Right lobe of liver (tissue), 6 donors: ENCODE results near the gene IQSEC3. TPM values are rescaled to one million over a fixed set of nuclear protein-coding genes. Genes with fewer than 3 reads are reported as not detected.

Experiments used
- ATAC-seq, 4 donors: fragments of 200-7000 bp; cut with Tn5 transposase; one replicate each; pipeline ENCODE4 v1.9.1; 2020; ENCODE audit warnings: mild to moderate bottlenecking in 4 of 4, moderate library complexity in 4 of 4
- DNase-seq, 3 donors: peaks; one replicate each; pipeline ENCODE4 v3.0.0-alpha.2; 2020
- H3K27ac ChIP-seq, 3 donors: fragments of 200-600 bp; one replicate each; pipeline ENCODE4 v1.8.0; 2022
- H3K27me3 ChIP-seq, 2 donors: fragments of 200-600 bp; one replicate each; pipeline ENCODE4 v1.8.0; 2022
- H3K36me3 ChIP-seq, 4 donors: fragments of 200-600 bp; sonication (generic) in 1 of 4; one replicate each; pipeline versions ENCODE4 v1.5.1 to v1.8.0; 2017 to 2022; ENCODE audit warnings: control low read depth in 1 of 4
- H3K4me1 ChIP-seq, 4 donors: fragments of 200-600 bp; sonication (generic) in 1 of 4; one replicate each; pipeline versions ENCODE4 v1.5.1 to v1.8.0; 2017 to 2022; ENCODE audit warnings: control low read depth in 1 of 4
- H3K4me3 ChIP-seq, 3 donors: fragments of 200-600 bp; one replicate each; pipeline ENCODE4 v1.8.0; 2022
- H3K9me3 ChIP-seq, 4 donors: fragments of 200-600 bp; sonication (generic) in 1 of 4; one replicate each; pipeline versions ENCODE4 v1.5.1 to v1.8.0; 2017 to 2022; ENCODE audit warnings: control low read depth in 1 of 4
- CTCF ChIP-seq, 4 donors: fragments of 200-600 bp in 3 of 4; fragments of 450-650 bp in 1 of 4; IDR thresholded peaks; one replicate each; pipeline versions ENCODE4 v1.5.1 to v1.8.0; 2016 to 2022; ENCODE audit warnings: antibody characterized with exemption in 4 of 4, mild to moderate bottlenecking in 2 of 4
- POLR2A ChIP-seq: fragments of 450-650 bp; IDR thresholded peaks from one replicate; pipeline ENCODE4 v1.6.1; 2017; ENCODE audit warnings: antibody characterized with exemption, mild to moderate bottlenecking
- WGBS: methylation state at CpG from one replicate; pipeline ENCODE4 v1.1.6; 2018; ENCODE audit warnings: low coverage, low lambda C conversion rate; ENCODE audit not compliant: insufficient coverage; ENCODE audit errors: missing lambda C conversion rate; 5-methylcytosine and 5-hydroxymethylcytosine counted together
- intact Hi-C, 2 donors: fragments of 100-400 bp; cut with DNase I; formaldehyde crosslinking; loops; one replicate each; pipeline versions ENCODE4 v1.11.2 to v1.14.1; 2022
- total RNA-seq, 6 experiments: library from RNA; depleted of rRNA in 2 of 6; stranded (reverse); fragments of >200 nt in 2 of 6; fragmentation: NEBNext Ultra II Directional in 3 of 6; extraction: Animal tissue kit (Norgen Biotek cat#: 25700) in 3 of 6; gene quantifications; one replicate each; pipeline versions ENCODE4 v1.1.0 to v1.2.4, GENCODE V29; 2016 to 2023
- donor health status: DM: no; HTN: yes; CAD: no.
- donor health status: DM: no; HTN: no; CAD: no.
- donor health status: DM: no; HTN: no; CAD: no.
- donor health status: DM: no; HTN: yes; CAD: no.
- donor health status: DM: no; HTN: yes; CAD: no.

IQSEC3 gene
- total RNA-seq, 6 experiments from 2014 or later: 0.05 to 0.64 (median 0.15) TPM; not detected in 1

- DNase-seq: no peak
Observed at GRCh38 chr12:96543-96942, 30.0 kb downstream of the IQSEC3 start.

GRCh38 chr12:98924-99352 lies 32.4 kb downstream of the IQSEC3 start:
- no peak for ATAC-seq
- 38% methylated on average over 10 of the region's 12 CpGs for WGBS
- TF ChIP-seq CTCF (IDR thresholded peaks at IDR 0.05) (no peak), POLR2A (no peak)

More at GRCh38 chr12:96543-96942, 30.0 kb downstream of the IQSEC3 start:
- WGBS: 33% methylated on average over 1 of the region's 1 CpG
- no peak overlapping the region for H3K4me3 ChIP-seq
- no peaks in the 10 kb centered on the region for H3K9me3 ChIP-seq
- TF ChIP-seq CTCF (IDR thresholded peaks at IDR 0.05): no peak
- TF ChIP-seq POLR2A: no peak
- ATAC-seq: no peak
- H3K4me1 ChIP-seq: no peaks in the 10 kb centered on the region
- no peak overlapping the region for H3K27ac ChIP-seq
- no peaks in the 10 kb centered on the region for H3K27me3 ChIP-seq
- H3K36me3 ChIP-seq: no peaks in the 10 kb centered on the region
- intact Hi-C loops: no loop called here

GRCh38 chr12:99605-100004 lies 33.0 kb downstream of the IQSEC3 start:
- H3K4me3 ChIP-seq: no peak overlapping the region
- H3K9me3 ChIP-seq: no peaks in the 10 kb centered on the region
- H3K4me1 ChIP-seq: no peaks in the 10 kb centered on the region
- TF ChIP-seq CTCF (IDR thresholded peaks at IDR 0.05) (no peak), POLR2A (no peak)
- intact Hi-C loops: no loop called here
- WGBS: 28% methylated on average over 13 of the region's 13 CpGs
- peak in 2 of 4 donors; percentile 20 to 32 for ATAC-seq
- no peaks in the 10 kb centered on the region for H3K27me3 ChIP-seq
- no peak overlapping the region for H3K27ac ChIP-seq
- DNase-seq: no peak
- no peaks in the 10 kb centered on the region for H3K36me3 ChIP-seq

More at GRCh38 chr12:98924-99352, 32.4 kb downstream of the IQSEC3 start:
- H3K9me3 ChIP-seq: no peaks in the 10 kb centered on the region
- H3K27me3 ChIP-seq: no peaks in the 10 kb centered on the region
- no peaks in the 10 kb centered on the region for H3K36me3 ChIP-seq
- no peak overlapping the region for H3K27ac ChIP-seq
- no peak overlapping the region for H3K4me3 ChIP-seq
- DNase-seq: no peak
- no peaks in the 10 kb centered on the region for H3K4me1 ChIP-seq
- intact Hi-C loops: no loop called here

- 85% methylated on average over 9 of the region's 15 CpGs for WGBS
- no peaks in the 10 kb centered on the region for H3K27me3 ChIP-seq
- intact Hi-C loops: no loop called here
- H3K27ac ChIP-seq: no peak overlapping the region
- ATAC-seq (no peak), DNase-seq (no peak)
- no peaks in the 10 kb centered on the region for H3K9me3 ChIP-seq
- no peak overlapping the region for H3K4me3 ChIP-seq
- H3K4me1 ChIP-seq: no peaks in the 10 kb centered on the region
- TF ChIP-seq POLR2A: no peak
- no peak for TF ChIP-seq CTCF (IDR thresholded peaks at IDR 0.05)
- no peaks in the 10 kb centered on the region for H3K36me3 ChIP-seq
Observed at GRCh38 chr12:101969-102878, 35.7 kb downstream of the IQSEC3 start.
